ENCODE measurements around the gene SLC25A30.

GRCh38 chr13:45410466-45410865, 7.7 kb downstream of the SLC25A30 start:
- no peak for TF ChIP-seq CTCF (IDR thresholded peaks at IDR 0.05)
- no peak for TF ChIP-seq POLR2A (IDR thresholded peaks at IDR 0.05)
- TF ChIP-seq EP300 (IDR thresholded peaks at IDR 0.05) = no peak
